GM19043 (cell line): ENCODE data around the gene CBLL1.

Experiments used
- ATAC-seq: cut with Tn5 transposase; IDR thresholded peaks from one replicate; pipeline ENCODE4 v1.9.1; 2021; ENCODE audit warnings: low read depth; ENCODE audit not compliant: unreplicated experiment

The CBLL1 gene

GRCh38 chr7:107743567-107744344, at the start of gene CBLL1:
CBLL1 (plus strand) TSS chr7:107744142; CDS start chr7:107744164, 22 bp downstream.
- peak; percentile 82 for ATAC-seq

GRCh38 chr7:107694386-107694785, 49.6 kb upstream of the CBLL1 start:
- ATAC-seq: no peak

- no peak for ATAC-seq
Measured at GRCh38 chr7:107696330-107696946, 47.5 kb upstream of the CBLL1 start.

GRCh38 chr7:107697321-107698049, 46.5 kb upstream of the CBLL1 start:
- no peak for ATAC-seq

- no peak for ATAC-seq
Measured at GRCh38 chr7:107700570-107700969, 43.4 kb upstream of the CBLL1 start.

- no peak for ATAC-seq
Measured at GRCh38 chr7:107701191-107701590, 42.8 kb upstream of the CBLL1 start.

GRCh38 chr7:107703219-107703618, 40.7 kb upstream of the CBLL1 start:
- no peak for ATAC-seq

GRCh38 chr7:107703872-107704271, 40.1 kb upstream of the CBLL1 start:
- ATAC-seq: no peak

- no peak for ATAC-seq
Measured at GRCh38 chr7:107708956-107709355, 35.0 kb upstream of the CBLL1 start.

GRCh38 chr7:107711301-107711700, 32.6 kb upstream of the CBLL1 start:
- ATAC-seq: no peak

- no peak for ATAC-seq
Measured at GRCh38 chr7:107712025-107712424, 31.9 kb upstream of the CBLL1 start.

GRCh38 chr7:107712896-107713295, 31.0 kb upstream of the CBLL1 start:
- no peak for ATAC-seq

GRCh38 chr7:107715531-107715930, 28.4 kb upstream of the CBLL1 start:
- no peak for ATAC-seq

- ATAC-seq: no peak
Measured at GRCh38 chr7:107718456-107719193, 25.3 kb upstream of the CBLL1 start.

GRCh38 chr7:107721286-107721685, 22.7 kb upstream of the CBLL1 start:
- ATAC-seq: no peak

GRCh38 chr7:107723255-107723654, 20.7 kb upstream of the CBLL1 start:
- no peak for ATAC-seq

- ATAC-seq: no peak
Measured at GRCh38 chr7:107725138-107725740, 18.7 kb upstream of the CBLL1 start.

- ATAC-seq: no peak
Measured at GRCh38 chr7:107726356-107727130, 17.4 kb upstream of the CBLL1 start.

- ATAC-seq: no peak
Measured at GRCh38 chr7:107728276-107728675, 15.7 kb upstream of the CBLL1 start.
